Activated T-cell treated with anti-CD3 and anti-CD28 coated beads, Interleukin-2, amount 50 U/mL, for 72 hours (primary cell): ENCODE measurements around the gene KLHL35. TPM values are rescaled to one million over a fixed set of nuclear protein-coding genes. Genes with fewer than 3 reads are reported as not detected.

Source experiments
- ATAC-seq, 2 donors: fragments of 150-1000 bp; cut with Tn5 transposase; replicated peaks in 1 of 2; 2 replicates each; pipeline ENCODE4 v1.10.0; 2021; ENCODE audit warnings: moderate library complexity in 2 of 2, mild to moderate bottlenecking in 1 of 2
- DNase-seq, 2 donors: peaks; one replicate each; pipeline ENCODE4 v3.0.0; 2021 to 2022; ENCODE audit warnings: mixed read lengths in 1 of 2
- H3K27ac Mint-ChIP-seq: one replicate; pipeline ENCODE4 v1.8.0; 2022; ENCODE audit warnings: mild to moderate bottlenecking, moderate library complexity, mixed read lengths
- H3K27me3 Mint-ChIP-seq: one replicate; pipeline ENCODE4 v1.8.0; 2022; ENCODE audit warnings: low read depth, mixed read lengths
- H3K36me3 Mint-ChIP-seq, 2 donors: one replicate each; pipeline ENCODE4 v1.8.0; 2022; ENCODE audit warnings: mixed read lengths in 2 of 2, mild to moderate bottlenecking in 1 of 2; ENCODE audit not compliant: insufficient read depth in 2 of 2
- H3K4me1 Mint-ChIP-seq: one replicate; pipeline ENCODE4 v1.8.0; 2022; ENCODE audit warnings: low read depth, mixed read lengths
- H3K4me3 Mint-ChIP-seq, 2 donors: one replicate each; pipeline ENCODE4 v1.8.0; 2022; ENCODE audit warnings: mild to moderate bottlenecking in 2 of 2, mixed read lengths in 2 of 2, moderate library complexity in 2 of 2
- H3K9me3 Mint-ChIP-seq, 2 donors: one replicate each; pipeline ENCODE4 v1.8.0; 2022; ENCODE audit warnings: mixed read lengths in 2 of 2
- total RNA-seq, 2 donors: library from RNA; stranded (reverse); gene quantifications; one replicate each; pipeline ENCODE4 v1.2.3, GENCODE V29; 2022

KLHL35 gene
- total RNA-seq, 2 donors from 2014 or later, result 0.93 to 1.2 TPM

DNA sequence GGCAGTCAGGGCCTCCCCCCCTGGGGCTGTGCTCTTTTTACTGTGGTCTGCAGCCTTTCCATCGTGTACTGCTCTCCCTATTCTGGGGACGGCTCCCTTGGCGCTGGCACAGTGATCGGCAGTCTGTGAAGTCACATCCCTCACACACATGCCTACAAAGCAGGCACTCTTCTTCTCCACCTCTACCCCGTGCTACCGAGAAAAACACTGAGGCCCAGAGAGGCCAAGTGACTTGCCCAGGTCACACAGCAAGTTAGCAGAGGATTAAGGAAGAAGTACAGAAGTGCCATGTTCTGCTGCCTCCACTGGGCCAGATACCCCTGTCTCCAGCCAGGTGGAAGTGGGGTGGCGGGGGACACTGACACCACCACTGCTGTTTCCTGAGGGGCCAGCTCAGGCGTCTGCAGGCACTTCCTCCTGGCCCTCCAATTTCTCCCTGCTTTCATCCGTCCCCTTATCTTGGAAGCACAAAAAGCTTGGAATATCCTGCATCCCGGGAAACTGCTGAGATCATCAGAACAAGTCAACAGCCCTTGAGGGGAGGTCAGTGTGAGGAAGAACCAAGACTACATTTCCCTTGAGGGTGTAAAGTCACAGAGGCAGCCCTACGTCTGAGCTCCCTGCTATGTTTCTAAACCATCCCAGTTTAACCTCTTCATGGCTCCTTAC is 30.2 kb upstream of the KLHL35 start:
- Mint-ChIP-seq H3K27me3 (no peaks in the 10 kb centered on the region), H3K4me1 (no peaks in the 10 kb centered on the region), H3K9me3 (no peaks in the 10 kb centered on the region), H3K27ac (no peak overlapping the region), H3K4me3 (no peak overlapping the region), H3K36me3 (no peaks in the 10 kb centered on the region)
- DNase-seq (no peak), ATAC-seq (no peak)

DNA sequence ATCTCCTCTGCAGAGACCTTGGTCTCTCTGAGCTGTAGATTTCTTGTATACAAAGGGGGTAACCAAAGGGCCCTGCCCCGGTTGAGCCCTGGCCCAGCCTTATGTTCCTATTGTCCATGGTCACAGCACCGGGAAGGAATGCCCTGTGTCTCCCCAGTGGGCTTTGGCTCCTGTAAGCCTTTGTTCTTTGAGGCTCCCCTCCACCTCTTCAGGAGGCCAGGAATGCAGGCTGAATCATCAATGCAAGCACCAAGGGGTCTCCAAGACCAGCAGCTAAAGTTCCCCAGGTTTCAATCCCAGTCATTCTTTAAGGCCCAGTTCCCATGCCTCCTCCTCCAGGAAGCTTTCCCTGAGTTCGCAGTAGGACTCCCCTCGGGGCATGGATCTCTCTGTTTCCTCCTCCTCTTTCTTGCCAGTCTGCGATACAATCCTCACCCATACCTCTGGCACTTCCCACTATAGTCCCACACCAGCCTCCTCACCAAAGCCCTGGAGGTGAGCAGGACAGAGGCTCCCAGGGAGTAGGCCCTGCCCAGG is 29.2 kb upstream of the KLHL35 start:
- ATAC-seq, result no peak
- no peaks in the 10 kb centered on the region for H3K9me3 Mint-ChIP-seq
- H3K27ac Mint-ChIP-seq, result no peak overlapping the region
- no peaks in the 10 kb centered on the region for H3K36me3 Mint-ChIP-seq
- no peaks in the 10 kb centered on the region for H3K4me1 Mint-ChIP-seq
- H3K27me3 Mint-ChIP-seq, result no peaks in the 10 kb centered on the region
- DNase-seq, result no peak
- H3K4me3 Mint-ChIP-seq, result no peak overlapping the region

GRCh38 chr11:75461151-75461550 is 28.1 kb upstream of the KLHL35 start:
- Mint-ChIP-seq H3K9me3 (no peaks in the 10 kb centered on the region), H3K4me3 (no peak overlapping the region), H3K4me1 (no peaks in the 10 kb centered on the region), H3K36me3 (no peaks in the 10 kb centered on the region), H3K27me3 (no peaks in the 10 kb centered on the region), H3K27ac (no peak overlapping the region)
- ATAC-seq, result no peak
- no peak for DNase-seq

GRCh38 chr11:75456596-75457183 is 23.7 kb upstream of the KLHL35 start:
- Mint-ChIP-seq H3K4me1 (no peaks in the 10 kb centered on the region), H3K27me3 (peaks cover 6% of the 10 kb centered on the region), H3K4me3 (no peak overlapping the region), H3K27ac (no peak overlapping the region), H3K36me3 (no peaks in the 10 kb centered on the region), H3K9me3 (no peaks in the 10 kb centered on the region)
- DNase-seq (no peak), ATAC-seq (no peak)

DNA sequence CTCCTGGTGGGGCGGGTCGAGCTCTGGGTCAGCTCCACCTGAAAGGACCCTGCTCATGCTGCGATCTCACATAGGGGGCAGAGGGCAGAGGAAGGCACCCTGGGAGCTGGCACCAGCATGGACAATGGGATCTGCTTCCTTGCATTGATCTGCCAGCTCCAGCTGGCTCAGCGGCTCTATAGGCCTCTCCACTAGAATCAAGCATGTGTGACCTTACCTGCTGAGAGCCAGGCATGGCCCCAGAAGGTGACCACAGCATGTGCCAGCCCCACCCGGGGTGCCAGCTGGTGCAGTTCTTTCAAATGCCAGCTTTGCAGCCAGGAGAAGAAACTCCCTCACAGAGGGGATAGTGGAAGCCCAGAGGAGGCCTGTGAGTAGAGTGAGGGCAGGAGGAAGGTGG is 22.0 kb upstream of the KLHL35 start:
- Mint-ChIP-seq H3K9me3 (no peaks in the 10 kb centered on the region), H3K27ac (no peak overlapping the region), H3K4me3 (no peak overlapping the region), H3K4me1 (no peaks in the 10 kb centered on the region), H3K27me3 (peaks cover 6% of the 10 kb centered on the region), H3K36me3 (no peaks in the 10 kb centered on the region)
- ATAC-seq (no peak), DNase-seq (no peak)

- no peaks in the 10 kb centered on the region for H3K36me3 Mint-ChIP-seq
- H3K27me3 Mint-ChIP-seq, result peaks cover 6% of the 10 kb centered on the region
- H3K4me1 Mint-ChIP-seq, result no peaks in the 10 kb centered on the region
- H3K9me3 Mint-ChIP-seq, result no peaks in the 10 kb centered on the region
- ATAC-seq, result no peak
- no peak for DNase-seq
- no peak overlapping the region for H3K4me3 Mint-ChIP-seq
- no peak overlapping the region for H3K27ac Mint-ChIP-seq
Observed at GRCh38 chr11:75453916-75454655, 21.1 kb upstream of the KLHL35 start.

- H3K36me3 Mint-ChIP-seq, result no peaks in the 10 kb centered on the region
- H3K4me1 Mint-ChIP-seq, result no peaks in the 10 kb centered on the region
- H3K27me3 Mint-ChIP-seq, result peaks cover 6% of the 10 kb centered on the region
- DNase-seq (peak; percentile 46 to 55), ATAC-seq (peak in 1 of 2 donors; percentile 44)
- no peak overlapping the region for H3K4me3 Mint-ChIP-seq
- no peak overlapping the region for H3K27ac Mint-ChIP-seq
- no peaks in the 10 kb centered on the region for H3K9me3 Mint-ChIP-seq
Observed at GRCh38 chr11:75450826-75451821, 18.1 kb upstream of the KLHL35 start.

- H3K36me3 Mint-ChIP-seq, result no peaks in the 10 kb centered on the region
- H3K9me3 Mint-ChIP-seq, result no peaks in the 10 kb centered on the region
- H3K4me1 Mint-ChIP-seq, result no peaks in the 10 kb centered on the region
- H3K27me3 Mint-ChIP-seq, result peaks cover 6% of the 10 kb centered on the region
- H3K4me3 Mint-ChIP-seq, result no peak overlapping the region
- H3K27ac Mint-ChIP-seq, result no peak overlapping the region
- DNase-seq (no peak), ATAC-seq (no peak)
Observed at GRCh38 chr11:75450236-75450635, 17.2 kb upstream of the KLHL35 start.

- Mint-ChIP-seq H3K36me3 (no peaks in the 10 kb centered on the region), H3K4me1 (no peaks in the 10 kb centered on the region), H3K27ac (no peak overlapping the region), H3K9me3 (no peaks in the 10 kb centered on the region), H3K4me3 (no peak overlapping the region), H3K27me3 (peaks cover 6% of the 10 kb centered on the region)
- DNase-seq (no peak), ATAC-seq (no peak)
Observed at GRCh38 chr11:75449776-75450175, 16.8 kb upstream of the KLHL35 start.

DNA sequence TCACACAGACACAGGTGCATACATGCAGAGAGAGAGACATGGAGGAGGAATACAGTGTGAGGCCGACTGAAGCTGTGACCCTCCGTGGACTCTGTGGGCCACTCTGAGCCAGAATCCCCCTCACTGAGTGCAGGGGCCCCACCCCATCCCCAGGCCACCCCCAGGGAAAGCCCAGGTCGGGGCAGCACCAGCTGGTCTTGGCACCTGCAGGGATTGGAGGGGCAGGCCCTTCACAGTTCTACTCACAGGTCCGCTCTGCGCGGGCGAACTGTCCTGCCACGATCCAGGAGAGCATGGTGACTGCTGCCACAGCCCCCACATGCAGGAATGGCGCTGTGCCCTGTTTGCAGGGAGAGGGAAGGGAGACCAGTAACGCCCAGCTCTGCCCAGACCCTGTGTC is 16.3 kb upstream of the KLHL35 start:
- Mint-ChIP-seq H3K4me3 (no peak overlapping the region), H3K9me3 (no peaks in the 10 kb centered on the region), H3K27me3 (peaks cover 6% of the 10 kb centered on the region), H3K4me1 (no peaks in the 10 kb centered on the region), H3K27ac (no peak overlapping the region), H3K36me3 (no peaks in the 10 kb centered on the region)
- no peak for DNase-seq
- ATAC-seq, result no peak

GRCh38 chr11:75447415-75447814 is 14.4 kb upstream of the KLHL35 start:
- Mint-ChIP-seq H3K36me3 (no peaks in the 10 kb centered on the region), H3K4me1 (no peaks in the 10 kb centered on the region), H3K9me3 (no peaks in the 10 kb centered on the region), H3K27me3 (peaks cover 2% of the 10 kb centered on the region), H3K4me3 (no peak overlapping the region), H3K27ac (no peak overlapping the region)
- DNase-seq (no peak), ATAC-seq (no peak)

DNA sequence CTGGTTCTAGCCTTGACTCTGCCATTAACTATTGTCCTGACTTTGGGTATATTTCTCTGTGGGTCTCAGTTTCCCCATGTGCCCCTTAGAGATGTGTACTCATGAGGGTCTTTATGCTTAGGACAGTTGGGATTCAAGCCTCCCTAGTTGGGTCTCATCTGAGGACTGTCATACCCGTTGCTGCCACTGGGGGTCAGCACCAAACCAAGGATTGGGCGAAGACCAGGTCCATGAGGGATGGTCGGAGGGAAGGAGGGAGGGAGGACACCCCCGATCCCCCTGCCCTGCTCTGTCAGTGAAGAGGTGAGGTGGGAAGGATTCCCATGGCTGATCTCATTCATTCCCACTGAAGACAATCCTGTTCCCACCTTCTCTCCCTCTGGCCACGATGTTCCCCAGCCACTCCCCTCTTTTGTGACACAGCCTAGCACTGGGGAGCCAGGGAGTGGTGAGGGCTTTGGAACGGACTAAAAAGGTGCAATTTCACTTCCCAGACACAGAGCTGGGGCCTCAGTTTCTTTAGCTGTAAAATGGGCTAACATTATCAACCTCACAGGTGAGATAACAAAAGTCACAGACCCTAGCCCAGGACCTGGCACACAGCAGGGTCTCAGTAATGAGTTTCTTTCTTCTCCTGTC is 12.4 kb upstream of the KLHL35 start:
- no peaks in the 10 kb centered on the region for H3K9me3 Mint-ChIP-seq
- H3K27ac Mint-ChIP-seq, result no peak overlapping the region
- H3K36me3 Mint-ChIP-seq, result no peaks in the 10 kb centered on the region
- H3K27me3 Mint-ChIP-seq, result no peaks in the 10 kb centered on the region
- no peaks in the 10 kb centered on the region for H3K4me1 Mint-ChIP-seq
- peak; percentile 79 to 82 for ATAC-seq
- peak; percentile 71 to 77 for DNase-seq
- H3K4me3 Mint-ChIP-seq, result no peak overlapping the region
